BE2C (cell line): ENCODE results near the gene EDEM1. TPM values are rescaled to one million over a fixed set of nuclear protein-coding genes. Genes with fewer than 3 reads are reported as not detected.

Source experiments
- DNase-seq: peaks from one replicate; pipeline ENCODE4 v3.0.0-alpha.2; 2020
- H3K27me3 ChIP-seq: fragments of 250-450 bp; sonication (Bioruptor Pico); 2 replicates; pipeline ENCODE4 v1.5.1; 2020; ENCODE audit warnings: mild to moderate bottlenecking
- H3K36me3 ChIP-seq: fragments of 250-450 bp; sonication (Bioruptor Pico); 2 replicates; pipeline ENCODE4 v1.5.1; 2020; ENCODE audit warnings: mild to moderate bottlenecking
- H3K4me1 ChIP-seq: fragments of 250-450 bp; sonication (Bioruptor Pico); 2 replicates; pipeline ENCODE4 v1.5.1; 2020
- H3K4me3 ChIP-seq: 2 replicates; pipeline ENCODE4 v1.5.1; 2011; ENCODE audit warnings: low read depth, low read length
- H3K9me3 ChIP-seq: fragments of 250-450 bp; sonication (Bioruptor Pico); 2 replicates; pipeline ENCODE4 v1.5.1; 2020
- polyA plus RNA-seq: library from polyadenylated mRNA; unstranded; fragments of >200 nt; gene quantifications from one replicate; pipeline ENCODE4 v1.2.1, GENCODE V29; 2012; ENCODE audit warnings: low read depth, missing spikeins; ENCODE audit not compliant: insufficient read length, insufficient read depth
- TF ChIP-seq, protein P1 (sequence below): IDR thresholded peaks from 2 replicates; pipeline ENCODE4 v1.5.1; 2012; ENCODE audit warnings: mild to moderate bottlenecking, low read depth, low read length

Gene EDEM1
- polyA plus RNA-seq: 8.4 TPM

DNA sequence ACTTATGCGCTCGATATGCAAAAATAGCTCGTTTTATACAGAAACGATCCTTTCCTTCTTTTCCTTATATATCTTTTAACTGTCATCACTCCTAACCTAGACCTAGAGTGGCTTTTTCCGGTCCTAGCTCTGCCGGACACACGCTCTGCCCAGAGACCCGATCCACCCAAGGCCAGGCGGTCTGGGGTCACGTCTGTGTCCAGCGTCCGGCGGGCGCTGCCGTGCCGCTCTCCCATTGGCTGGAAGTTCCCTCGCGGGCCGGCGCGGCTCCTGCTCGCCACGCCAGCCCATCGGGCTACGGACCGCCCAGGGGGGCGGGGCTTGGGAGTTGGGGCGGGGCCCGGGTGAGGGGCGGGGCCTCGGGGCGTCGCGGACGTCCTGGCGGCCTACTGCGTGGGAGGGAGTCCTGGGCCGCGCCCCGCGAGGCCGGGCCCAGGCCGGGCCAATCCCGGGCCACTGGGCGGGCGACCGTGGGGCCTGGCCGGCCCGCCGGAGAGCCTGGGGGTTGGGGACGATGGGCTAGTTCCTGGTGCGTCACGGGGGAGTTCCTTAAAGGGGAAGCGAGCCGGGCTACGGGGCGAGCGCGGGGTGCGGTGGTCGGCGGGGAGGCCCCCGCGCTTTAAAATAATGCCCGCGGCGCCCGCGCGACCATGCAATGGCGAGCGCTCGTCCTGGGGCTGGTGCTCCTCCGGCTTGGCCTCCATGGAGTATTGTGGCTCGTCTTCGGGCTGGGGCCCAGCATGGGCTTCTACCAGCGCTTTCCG is at the start of gene EDEM1:
Gene EDEM1, plus strand, starts transcription at position 552 of the 764 bp plus-strand sequence. Its CDS starts 99 bp downstream, at position 651.
- H3K9me3 ChIP-seq: no peaks in the 10 kb centered on the region
- no peaks in the 10 kb centered on the region for H3K36me3 ChIP-seq
- H3K27me3 ChIP-seq: no peaks in the 10 kb centered on the region
- H3K4me3 ChIP-seq: peak within 1 kb of the TSS; percentile 72
- DNase-seq: peak; percentile 89
- H3K4me1 ChIP-seq: no peaks in the 10 kb centered on the region
- TF ChIP-seq, protein P1, sequence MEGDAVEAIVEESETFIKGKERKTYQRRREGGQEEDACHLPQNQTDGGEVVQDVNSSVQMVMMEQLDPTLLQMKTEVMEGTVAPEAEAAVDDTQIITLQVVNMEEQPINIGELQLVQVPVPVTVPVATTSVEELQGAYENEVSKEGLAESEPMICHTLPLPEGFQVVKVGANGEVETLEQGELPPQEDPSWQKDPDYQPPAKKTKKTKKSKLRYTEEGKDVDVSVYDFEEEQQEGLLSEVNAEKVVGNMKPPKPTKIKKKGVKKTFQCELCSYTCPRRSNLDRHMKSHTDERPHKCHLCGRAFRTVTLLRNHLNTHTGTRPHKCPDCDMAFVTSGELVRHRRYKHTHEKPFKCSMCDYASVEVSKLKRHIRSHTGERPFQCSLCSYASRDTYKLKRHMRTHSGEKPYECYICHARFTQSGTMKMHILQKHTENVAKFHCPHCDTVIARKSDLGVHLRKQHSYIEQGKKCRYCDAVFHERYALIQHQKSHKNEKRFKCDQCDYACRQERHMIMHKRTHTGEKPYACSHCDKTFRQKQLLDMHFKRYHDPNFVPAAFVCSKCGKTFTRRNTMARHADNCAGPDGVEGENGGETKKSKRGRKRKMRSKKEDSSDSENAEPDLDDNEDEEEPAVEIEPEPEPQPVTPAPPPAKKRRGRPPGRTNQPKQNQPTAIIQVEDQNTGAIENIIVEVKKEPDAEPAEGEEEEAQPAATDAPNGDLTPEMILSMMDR: no peak

DNA sequence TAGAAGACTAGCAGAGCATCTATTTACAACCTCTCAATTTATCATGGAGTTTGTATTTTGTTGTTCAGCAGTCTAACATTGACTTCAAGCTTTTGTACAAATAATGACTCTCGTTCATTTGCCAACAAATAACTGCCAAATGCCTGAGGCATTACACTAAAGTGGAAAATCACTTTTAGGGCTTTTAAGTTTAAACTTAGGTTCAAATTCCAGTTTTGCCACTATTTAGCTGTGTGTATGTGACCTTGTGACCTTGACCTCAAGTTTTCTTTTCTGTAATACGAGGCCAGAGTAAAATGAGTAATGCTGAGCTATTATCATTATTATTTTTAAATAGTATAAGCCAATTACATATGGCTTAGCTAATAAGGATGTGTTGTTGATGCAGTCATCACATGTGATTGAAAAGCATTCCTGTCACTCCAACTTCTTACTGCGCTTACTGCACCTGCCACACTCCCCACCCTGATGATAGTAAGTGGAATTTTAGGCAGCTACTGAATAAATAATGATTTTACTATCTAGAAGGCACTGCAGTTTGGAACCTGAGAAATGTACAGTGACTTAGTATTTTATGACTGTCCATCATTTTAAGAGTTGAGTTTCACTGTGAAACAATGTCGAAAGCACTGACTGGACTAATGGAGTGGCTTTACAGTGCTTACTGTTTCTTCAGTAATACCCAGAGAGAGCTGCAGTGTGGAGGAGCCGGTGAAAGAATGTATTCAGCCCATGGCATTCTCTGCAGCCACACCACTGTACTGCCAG is 49.1 kb upstream of the EDEM1 start:
- TF ChIP-seq, protein P1: no peak
- Histone ChIP-seq H3K4me3 (no peak overlapping the region), H3K4me1 (no peaks in the 10 kb centered on the region), H3K27me3 (no peaks in the 10 kb centered on the region), H3K9me3 (no peaks in the 10 kb centered on the region), H3K36me3 (no peaks in the 10 kb centered on the region)
- no peak for DNase-seq

DNA sequence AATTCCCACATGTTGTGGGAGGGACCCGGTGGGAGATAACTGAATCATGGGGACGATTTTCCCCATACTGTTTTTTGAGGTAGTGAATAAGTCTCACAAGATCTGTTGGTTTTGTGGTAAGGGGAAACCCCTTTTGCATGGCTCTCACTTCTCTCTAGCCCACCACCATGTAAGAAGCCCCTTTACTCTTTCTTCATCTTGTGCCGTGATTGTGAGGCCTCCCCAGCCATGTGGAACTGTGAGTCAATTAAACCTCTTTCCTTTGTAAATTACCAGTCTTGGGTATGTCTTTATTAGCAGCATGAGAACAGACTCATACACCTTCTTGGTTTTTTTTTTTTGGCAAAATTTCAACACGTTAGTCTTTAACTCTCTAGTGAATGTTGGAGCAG is 47.3 kb upstream of the EDEM1 start:
- TF ChIP-seq, protein P1: no peak
- Histone ChIP-seq H3K4me3 (no peak overlapping the region), H3K9me3 (no peaks in the 10 kb centered on the region), H3K27me3 (no peaks in the 10 kb centered on the region), H3K36me3 (no peaks in the 10 kb centered on the region), H3K4me1 (no peaks in the 10 kb centered on the region)
- DNase-seq: no peak

DNA sequence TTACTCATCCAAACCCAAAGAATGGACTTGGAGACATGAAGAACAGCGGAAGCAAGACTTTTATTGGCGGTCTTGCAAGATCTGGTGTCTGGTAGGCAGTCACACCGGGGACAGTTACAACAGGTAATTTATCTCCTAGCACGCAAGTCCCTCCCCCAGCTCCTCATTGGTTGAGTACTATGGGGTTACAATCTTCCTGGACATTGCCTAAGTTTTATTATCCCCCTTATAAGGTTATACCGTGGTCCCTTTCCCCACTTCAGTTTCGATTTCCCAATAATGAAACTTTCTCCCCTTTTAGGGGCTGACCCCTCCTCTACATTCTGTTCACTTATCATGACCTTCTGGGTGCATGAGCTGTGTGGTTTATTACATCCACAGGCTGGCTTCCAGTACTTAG is 46.7 kb upstream of the EDEM1 start:
- H3K36me3 ChIP-seq: no peaks in the 10 kb centered on the region
- no peak overlapping the region for H3K4me3 ChIP-seq
- H3K27me3 ChIP-seq: no peaks in the 10 kb centered on the region
- TF ChIP-seq, protein P1: no peak
- DNase-seq: no peak
- H3K4me1 ChIP-seq: no peaks in the 10 kb centered on the region
- H3K9me3 ChIP-seq: no peaks in the 10 kb centered on the region

DNA sequence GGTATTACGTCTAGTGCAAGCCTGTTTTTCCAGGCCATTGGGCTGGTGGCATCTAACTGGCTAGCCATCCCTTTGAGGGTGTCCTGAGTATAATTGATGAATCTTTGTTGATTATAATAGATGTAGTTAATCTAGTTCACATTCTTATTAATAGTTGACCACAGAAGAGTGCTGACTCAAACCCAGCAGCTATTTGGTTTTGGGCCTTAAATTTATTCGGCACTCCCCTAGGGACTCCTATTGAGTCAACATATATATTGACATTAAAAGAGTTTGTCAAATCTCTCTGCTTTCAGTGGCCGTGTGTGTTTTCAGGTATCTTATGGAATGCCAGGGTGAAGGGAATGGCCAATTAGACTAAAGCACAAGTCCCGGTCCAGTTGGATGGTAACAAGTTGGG is 45.7 kb upstream of the EDEM1 start:
- H3K9me3 ChIP-seq: no peaks in the 10 kb centered on the region
- TF ChIP-seq, protein P1: no peak
- H3K36me3 ChIP-seq: no peaks in the 10 kb centered on the region
- DNase-seq: no peak
- no peaks in the 10 kb centered on the region for H3K4me1 ChIP-seq
- no peaks in the 10 kb centered on the region for H3K27me3 ChIP-seq
- H3K4me3 ChIP-seq: no peak overlapping the region

DNA sequence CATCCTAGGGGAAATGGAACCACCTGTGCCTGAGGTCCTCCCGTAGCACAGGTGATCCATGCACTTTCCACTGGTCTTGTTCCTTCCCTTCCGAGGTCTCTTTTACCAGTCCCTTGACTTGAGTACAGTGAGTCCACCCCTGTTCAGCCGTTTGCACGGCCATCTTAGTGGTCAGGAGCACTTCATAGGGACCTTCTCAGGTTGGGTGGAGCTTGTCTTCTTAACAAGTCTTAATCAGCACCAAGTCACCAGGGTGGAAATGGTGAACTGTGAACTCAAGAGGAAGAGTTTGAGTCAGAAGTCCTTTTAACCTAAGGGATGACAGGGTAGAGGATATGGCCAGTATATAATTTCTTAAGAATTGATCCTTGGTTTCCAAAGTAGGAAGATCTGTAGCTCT is 44.0 kb upstream of the EDEM1 start:
- no peaks in the 10 kb centered on the region for H3K27me3 ChIP-seq
- H3K36me3 ChIP-seq: no peaks in the 10 kb centered on the region
- H3K9me3 ChIP-seq: no peaks in the 10 kb centered on the region
- H3K4me1 ChIP-seq: no peaks in the 10 kb centered on the region
- DNase-seq: no peak
- H3K4me3 ChIP-seq: no peak overlapping the region
- TF ChIP-seq, protein P1: no peak
